Fibroblast of mammary gland (primary cell): ENCODE data around the gene ATP1A2.
A peak's percentile ranks its signal among the peaks of the same experiment; 100 is the strongest.
"Not testable (repeated sequence)": the region's sequence is repeated elsewhere in the genome, so short reads cannot be mapped to it uniquely, and the experiment has no call there.

Source experiments
- DNase-seq: peaks from one replicate; pipeline ENCODE4 v3.0.0-alpha.2; 2010; ENCODE audit warnings: low read depth
- H3K4me3 ChIP-seq: 2 replicates; pipeline ENCODE4 v1.5.1; 2011; ENCODE audit warnings: low read depth, mild to moderate bottlenecking, low read length, moderate library complexity; ENCODE audit not compliant: control insufficient read depth
- CTCF ChIP-seq: conservative IDR thresholded peaks from 2 replicates; pipeline ENCODE4 v1.5.1; 2011; ENCODE audit warnings: low read depth, low read length, inconsistent platforms; ENCODE audit not compliant: control insufficient read depth, insufficient read depth

ATP1A2 gene

GRCh38 chr1:160108888-160109662, 6.5 kb upstream of the ATP1A2 start:
- DNase-seq: peak; percentile 66
- peak; percentile 61 for TF ChIP-seq CTCF
- no peak overlapping the region for H3K4me3 ChIP-seq

- no peak for TF ChIP-seq CTCF
- H3K4me3 ChIP-seq: no peak overlapping the region
- no peak for DNase-seq
These were observed 5.9 kb upstream of the ATP1A2 start for GRCh38 chr1:160109686-160110085.

GRCh38 chr1:160111462-160111861, 4.1 kb upstream of the ATP1A2 start:
- H3K4me3 ChIP-seq, DNase-seq: not testable (repeated sequence)

- no peak overlapping the region for H3K4me3 ChIP-seq
- peak; percentile 26 for DNase-seq
- no peak for TF ChIP-seq CTCF
These were observed 3.2 kb upstream of the ATP1A2 start for GRCh38 chr1:160112357-160112756.

GRCh38 chr1:160113407-160113806, 2.2 kb upstream of the ATP1A2 start:
- DNase-seq: no peak
- no peak for TF ChIP-seq CTCF
- no peak overlapping the region for H3K4me3 ChIP-seq

GRCh38 chr1:160114085-160114484, 1.5 kb upstream of the ATP1A2 start:
- no peak overlapping the region for H3K4me3 ChIP-seq
- TF ChIP-seq CTCF: no peak
- no peak for DNase-seq

- no peak overlapping the region for H3K4me3 ChIP-seq
- peak; percentile 52 for DNase-seq
- no peak for TF ChIP-seq CTCF
These were observed 956 bp downstream of the ATP1A2 start for GRCh38 chr1:160116283-160117147.
